ENCODE measurements around the gene HPGD.

GRCh38 chr4:174505007-174505406 is 17.3 kb downstream of the HPGD start:
- no peak for TF ChIP-seq POLR2A (IDR thresholded peaks at IDR 0.05)
- TF ChIP-seq, protein P1, sequence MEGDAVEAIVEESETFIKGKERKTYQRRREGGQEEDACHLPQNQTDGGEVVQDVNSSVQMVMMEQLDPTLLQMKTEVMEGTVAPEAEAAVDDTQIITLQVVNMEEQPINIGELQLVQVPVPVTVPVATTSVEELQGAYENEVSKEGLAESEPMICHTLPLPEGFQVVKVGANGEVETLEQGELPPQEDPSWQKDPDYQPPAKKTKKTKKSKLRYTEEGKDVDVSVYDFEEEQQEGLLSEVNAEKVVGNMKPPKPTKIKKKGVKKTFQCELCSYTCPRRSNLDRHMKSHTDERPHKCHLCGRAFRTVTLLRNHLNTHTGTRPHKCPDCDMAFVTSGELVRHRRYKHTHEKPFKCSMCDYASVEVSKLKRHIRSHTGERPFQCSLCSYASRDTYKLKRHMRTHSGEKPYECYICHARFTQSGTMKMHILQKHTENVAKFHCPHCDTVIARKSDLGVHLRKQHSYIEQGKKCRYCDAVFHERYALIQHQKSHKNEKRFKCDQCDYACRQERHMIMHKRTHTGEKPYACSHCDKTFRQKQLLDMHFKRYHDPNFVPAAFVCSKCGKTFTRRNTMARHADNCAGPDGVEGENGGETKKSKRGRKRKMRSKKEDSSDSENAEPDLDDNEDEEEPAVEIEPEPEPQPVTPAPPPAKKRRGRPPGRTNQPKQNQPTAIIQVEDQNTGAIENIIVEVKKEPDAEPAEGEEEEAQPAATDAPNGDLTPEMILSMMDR (IDR thresholded peaks at IDR 0.05): no peak

Data from Peyer's patch (tissue), 4 donors.